HG03135 (cell line): ENCODE data around the gene ZFYVE28.

Source experiments
- ATAC-seq: cut with Tn5 transposase; IDR thresholded peaks from one replicate; pipeline ENCODE4 v1.9.1; 2021; ENCODE audit warnings: mild to moderate bottlenecking, moderate library complexity; ENCODE audit not compliant: unreplicated experiment

Gene ZFYVE28

GRCh38 chr4:2306773-2307410 is 111.6 kb downstream of the ZFYVE28 start:
- ATAC-seq = no peak

- ATAC-seq = no peak
Measured at GRCh38 chr4:2305766-2306501, 112.5 kb downstream of the ZFYVE28 start.

- no peak for ATAC-seq
Measured at GRCh38 chr4:2304877-2305561, 113.4 kb downstream of the ZFYVE28 start.

GRCh38 chr4:2304321-2304876 is 114.0 kb downstream of the ZFYVE28 start:
- ATAC-seq = no peak

- ATAC-seq = no peak
Measured at GRCh38 chr4:2303686-2304320, 114.6 kb downstream of the ZFYVE28 start.

GRCh38 chr4:2303121-2303685 is 115.2 kb downstream of the ZFYVE28 start:
- no peak for ATAC-seq

- ATAC-seq = no peak
Measured at GRCh38 chr4:2302387-2303119, 115.9 kb downstream of the ZFYVE28 start.

- ATAC-seq = no peak
Measured at GRCh38 chr4:2301806-2302205, 116.6 kb downstream of the ZFYVE28 start.

GRCh38 chr4:2301225-2301642 is 117.2 kb downstream of the ZFYVE28 start:
- no peak for ATAC-seq

- no peak for ATAC-seq
Measured at GRCh38 chr4:2300431-2301224, 117.8 kb downstream of the ZFYVE28 start.

- ATAC-seq = no peak
Measured at GRCh38 chr4:2299794-2300193, 118.7 kb downstream of the ZFYVE28 start.

GRCh38 chr4:2298532-2298991 is 119.9 kb downstream of the ZFYVE28 start:
- ATAC-seq = no peak

- no peak for ATAC-seq
Measured at GRCh38 chr4:2297606-2298531, 120.6 kb downstream of the ZFYVE28 start.

- ATAC-seq = no peak
Measured at GRCh38 chr4:2296631-2297601, 121.5 kb downstream of the ZFYVE28 start.

- no peak for ATAC-seq
Measured at GRCh38 chr4:2295900-2296442, 122.5 kb downstream of the ZFYVE28 start.

GRCh38 chr4:2295500-2295899 is 122.9 kb downstream of the ZFYVE28 start:
- no peak for ATAC-seq

- ATAC-seq = no peak
Measured at GRCh38 chr4:2292646-2293108, 125.8 kb downstream of the ZFYVE28 start.
